SK-N-SH treated with all-trans-retinoic acid at 6 μM for 48 hours (cell line): ENCODE measurements around the gene CNDP1.

Source experiments
- ATAC-seq: fragments of 200-7000 bp; cut with Tn5 transposase; 3 replicates; pipeline ENCODE4 v1.9.1; 2020; ENCODE audit warnings: mild to moderate bottlenecking, moderate library complexity
- ARNTL ChIP-seq: fragments of 450-650 bp; formaldehyde crosslinking; IDR thresholded peaks from 2 replicates; pipeline ENCODE4 v1.5.0; 2020; ENCODE audit warnings: low read depth, mild to moderate bottlenecking, moderate library complexity, borderline replicate concordance
- BACH2 ChIP-seq: fragments of 250-450 bp; sonication (Bioruptor Pico); IDR thresholded peaks from 2 replicates; pipeline ENCODE4 v1.9.0; 2021; ENCODE audit warnings: mild to moderate bottlenecking, borderline replicate concordance
- CSDC2 ChIP-seq: fragments of 250-450 bp; sonication (Bioruptor Pico); IDR thresholded peaks from 2 replicates; pipeline ENCODE4 v1.5.0; 2020; ENCODE audit warnings: mild to moderate bottlenecking, moderate library complexity
- CSRNP3 ChIP-seq: fragments of 250-450 bp; sonication (Bioruptor Pico); IDR thresholded peaks from 2 replicates; pipeline ENCODE4 v1.5.1; 2021; ENCODE audit warnings: mild to moderate bottlenecking, moderate library complexity
- ESRRG ChIP-seq: fragments of 250-450 bp; sonication (Bioruptor Pico); IDR thresholded peaks from 2 replicates; pipeline ENCODE4 v1.6.1; 2021; ENCODE audit warnings: mild to moderate bottlenecking
- GLIS3 ChIP-seq: fragments of 250-450 bp; sonication (Bioruptor Pico); IDR thresholded peaks from 2 replicates; pipeline ENCODE4 v1.5.0; 2020; ENCODE audit warnings: mild to moderate bottlenecking, moderate library complexity
- ISL1 ChIP-seq: fragments of 250-450 bp; sonication (Bioruptor Pico); IDR thresholded peaks from 2 replicates; pipeline ENCODE4 v2.1.2; 2022; ENCODE audit warnings: mild to moderate bottlenecking, moderate library complexity
- OSR1 ChIP-seq: fragments of 250-450 bp; sonication (Bioruptor Pico); IDR thresholded peaks from 2 replicates; pipeline ENCODE4 v1.8.0; 2022; ENCODE audit warnings: moderate library complexity, mild to moderate bottlenecking, inconsistent platforms
- POU6F1 ChIP-seq: fragments of 250-450 bp; sonication (Bioruptor Pico); IDR thresholded peaks from 2 replicates; pipeline ENCODE4 v1.8.0; 2021; ENCODE audit warnings: low read depth, mild to moderate bottlenecking, moderate library complexity, borderline replicate concordance
- PPARA ChIP-seq: fragments of 250-450 bp; sonication (Bioruptor Pico); IDR thresholded peaks from 2 replicates; pipeline ENCODE4 v1.5.0; 2020; ENCODE audit warnings: mild to moderate bottlenecking, borderline replicate concordance
- RARB ChIP-seq: fragments of 250-450 bp; sonication (Bioruptor Pico); IDR thresholded peaks from 2 replicates; pipeline ENCODE4 v1.8.0; 2021; ENCODE audit warnings: mild to moderate bottlenecking, moderate library complexity
- SNAI2 ChIP-seq: fragments of 250-450 bp; sonication (Bioruptor Pico); IDR thresholded peaks from 2 replicates; pipeline ENCODE4 v1.5.0; 2020; ENCODE audit warnings: mild to moderate bottlenecking, moderate library complexity
- TCF4 ChIP-seq: fragments of 250-450 bp; sonication (Bioruptor Pico); IDR thresholded peaks from 2 replicates; pipeline ENCODE4 v1.8.0; 2021; ENCODE audit warnings: mild to moderate bottlenecking, moderate library complexity, borderline replicate concordance
- TOX ChIP-seq: fragments of 250-450 bp; sonication (Bioruptor Pico); IDR thresholded peaks from 2 replicates; pipeline ENCODE4 v1.8.0; 2021; ENCODE audit warnings: mild to moderate bottlenecking, moderate library complexity, borderline replicate concordance
- ZC3H10 ChIP-seq: fragments of 250-450 bp; sonication (Bioruptor Pico); IDR thresholded peaks from 2 replicates; pipeline ENCODE4 v1.5.1; 2021; ENCODE audit warnings: mild to moderate bottlenecking, moderate library complexity
- ZFP3 ChIP-seq: fragments of 250-450 bp; sonication (Bioruptor Pico); IDR thresholded peaks from 2 replicates; pipeline ENCODE4 v1.5.0; 2020; ENCODE audit warnings: mild to moderate bottlenecking, moderate library complexity
- ZFP30 ChIP-seq: fragments of 450-650 bp; formaldehyde crosslinking; IDR thresholded peaks from 2 replicates; pipeline ENCODE4 v1.5.0; 2022; ENCODE audit warnings: mild to moderate bottlenecking, moderate library complexity
- ZNF565 ChIP-seq: fragments of 450-650 bp; formaldehyde crosslinking; conservative IDR thresholded peaks from 2 replicates; pipeline ENCODE4 v1.5.0; 2020; ENCODE audit warnings: low read depth, mild to moderate bottlenecking, moderate library complexity
- ZNF70 ChIP-seq: fragments of 450-650 bp; formaldehyde crosslinking; IDR thresholded peaks from 2 replicates; pipeline ENCODE4 v1.5.0; 2020; ENCODE audit warnings: mild to moderate bottlenecking, moderate library complexity
- ZNF8 ChIP-seq: fragments of 450-650 bp; formaldehyde crosslinking; IDR thresholded peaks from 2 replicates; pipeline ENCODE4 v1.5.0; 2020; ENCODE audit warnings: mild to moderate bottlenecking, moderate library complexity
- TF ChIP-seq, protein P1 (sequence below): fragments of 250-450 bp; sonication (Bioruptor Pico); IDR thresholded peaks from 2 replicates; pipeline ENCODE4 v1.5.1; 2020; ENCODE audit warnings: low read depth, mild to moderate bottlenecking, moderate library complexity
- TF ChIP-seq, protein P2 (sequence below): fragments of 250-450 bp; sonication (Bioruptor Pico); IDR thresholded peaks from 2 replicates; pipeline ENCODE4 v1.8.0; 2020; ENCODE audit warnings: mild to moderate bottlenecking, moderate library complexity, borderline replicate concordance
- TF ChIP-seq, protein P3 (sequence below): fragments of 250-450 bp; sonication (Bioruptor Pico); IDR thresholded peaks from 2 replicates; pipeline ENCODE4 v1.5.0; 2020; ENCODE audit warnings: mild to moderate bottlenecking, moderate library complexity

CNDP1 gene

GRCh38 chr18:74631623-74632350, 97.5 kb downstream of the CNDP1 start:
- ATAC-seq, result no peak

DNA sequence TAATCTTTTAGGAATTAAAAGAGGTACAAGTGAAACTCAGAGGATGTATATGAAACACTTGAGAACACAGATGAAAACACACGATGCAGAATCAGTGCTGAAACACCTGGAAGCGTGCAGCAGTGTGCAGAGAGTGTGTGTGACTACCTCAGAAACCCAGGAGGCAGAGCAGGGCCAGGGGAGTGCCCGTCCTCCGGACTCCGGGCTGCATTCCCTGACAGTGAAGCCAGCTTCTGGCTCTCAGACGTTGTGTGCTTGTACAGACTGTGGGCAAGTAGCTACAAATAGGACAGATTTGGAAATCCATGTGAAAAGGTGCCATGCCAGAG, 98.0 kb downstream of the CNDP1 start:
- no peak for TF ChIP-seq ISL1 (CRISPR knock-in tag)
- no peak for ATAC-seq

More at GRCh38 chr18:74631623-74632350, 97.5 kb downstream of the CNDP1 start:
- TF ChIP-seq, protein P1, sequence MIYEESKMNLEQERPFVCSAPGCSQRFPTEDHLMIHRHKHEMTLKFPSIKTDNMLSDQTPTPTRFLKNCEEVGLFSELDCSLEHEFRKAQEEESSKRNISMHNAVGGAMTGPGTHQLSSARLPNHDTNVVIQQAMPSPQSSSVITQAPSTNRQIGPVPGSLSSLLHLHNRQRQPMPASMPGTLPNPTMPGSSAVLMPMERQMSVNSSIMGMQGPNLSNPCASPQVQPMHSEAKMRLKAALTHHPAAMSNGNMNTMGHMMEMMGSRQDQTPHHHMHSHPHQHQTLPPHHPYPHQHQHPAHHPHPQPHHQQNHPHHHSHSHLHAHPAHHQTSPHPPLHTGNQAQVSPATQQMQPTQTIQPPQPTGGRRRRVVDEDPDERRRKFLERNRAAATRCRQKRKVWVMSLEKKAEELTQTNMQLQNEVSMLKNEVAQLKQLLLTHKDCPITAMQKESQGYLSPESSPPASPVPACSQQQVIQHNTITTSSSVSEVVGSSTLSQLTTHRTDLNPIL (CRISPR knock-in tag), result no peak
- TF ChIP-seq POU6F1 (CRISPR knock-in tag), result no peak
- TF ChIP-seq ZNF565 (CRISPR knock-in tag), result no peak
- no peak for TF ChIP-seq OSR1 (CRISPR knock-in tag)
- no peak for TF ChIP-seq SNAI2 (CRISPR knock-in tag)
- no peak for TF ChIP-seq RARB
- TF ChIP-seq, protein P2, sequence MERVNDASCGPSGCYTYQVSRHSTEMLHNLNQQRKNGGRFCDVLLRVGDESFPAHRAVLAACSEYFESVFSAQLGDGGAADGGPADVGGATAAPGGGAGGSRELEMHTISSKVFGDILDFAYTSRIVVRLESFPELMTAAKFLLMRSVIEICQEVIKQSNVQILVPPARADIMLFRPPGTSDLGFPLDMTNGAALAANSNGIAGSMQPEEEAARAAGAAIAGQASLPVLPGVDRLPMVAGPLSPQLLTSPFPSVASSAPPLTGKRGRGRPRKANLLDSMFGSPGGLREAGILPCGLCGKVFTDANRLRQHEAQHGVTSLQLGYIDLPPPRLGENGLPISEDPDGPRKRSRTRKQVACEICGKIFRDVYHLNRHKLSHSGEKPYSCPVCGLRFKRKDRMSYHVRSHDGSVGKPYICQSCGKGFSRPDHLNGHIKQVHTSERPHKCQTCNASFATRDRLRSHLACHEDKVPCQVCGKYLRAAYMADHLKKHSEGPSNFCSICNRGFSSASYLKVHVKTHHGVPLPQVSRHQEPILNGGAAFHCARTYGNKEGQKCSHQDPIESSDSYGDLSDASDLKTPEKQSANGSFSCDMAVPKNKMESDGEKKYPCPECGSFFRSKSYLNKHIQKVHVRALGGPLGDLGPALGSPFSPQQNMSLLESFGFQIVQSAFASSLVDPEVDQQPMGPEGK (CRISPR knock-in tag), result no peak
- TF ChIP-seq CSRNP3 (CRISPR knock-in tag), result no peak
- TF ChIP-seq, protein P3, sequence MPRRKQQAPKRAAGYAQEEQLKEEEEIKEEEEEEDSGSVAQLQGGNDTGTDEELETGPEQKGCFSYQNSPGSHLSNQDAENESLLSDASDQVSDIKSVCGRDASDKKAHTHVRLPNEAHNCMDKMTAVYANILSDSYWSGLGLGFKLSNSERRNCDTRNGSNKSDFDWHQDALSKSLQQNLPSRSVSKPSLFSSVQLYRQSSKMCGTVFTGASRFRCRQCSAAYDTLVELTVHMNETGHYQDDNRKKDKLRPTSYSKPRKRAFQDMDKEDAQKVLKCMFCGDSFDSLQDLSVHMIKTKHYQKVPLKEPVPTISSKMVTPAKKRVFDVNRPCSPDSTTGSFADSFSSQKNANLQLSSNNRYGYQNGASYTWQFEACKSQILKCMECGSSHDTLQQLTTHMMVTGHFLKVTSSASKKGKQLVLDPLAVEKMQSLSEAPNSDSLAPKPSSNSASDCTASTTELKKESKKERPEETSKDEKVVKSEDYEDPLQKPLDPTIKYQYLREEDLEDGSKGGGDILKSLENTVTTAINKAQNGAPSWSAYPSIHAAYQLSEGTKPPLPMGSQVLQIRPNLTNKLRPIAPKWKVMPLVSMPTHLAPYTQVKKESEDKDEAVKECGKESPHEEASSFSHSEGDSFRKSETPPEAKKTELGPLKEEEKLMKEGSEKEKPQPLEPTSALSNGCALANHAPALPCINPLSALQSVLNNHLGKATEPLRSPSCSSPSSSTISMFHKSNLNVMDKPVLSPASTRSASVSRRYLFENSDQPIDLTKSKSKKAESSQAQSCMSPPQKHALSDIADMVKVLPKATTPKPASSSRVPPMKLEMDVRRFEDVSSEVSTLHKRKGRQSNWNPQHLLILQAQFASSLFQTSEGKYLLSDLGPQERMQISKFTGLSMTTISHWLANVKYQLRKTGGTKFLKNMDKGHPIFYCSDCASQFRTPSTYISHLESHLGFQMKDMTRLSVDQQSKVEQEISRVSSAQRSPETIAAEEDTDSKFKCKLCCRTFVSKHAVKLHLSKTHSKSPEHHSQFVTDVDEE (CRISPR knock-in tag), result no peak
- no peak for TF ChIP-seq TOX (CRISPR knock-in tag)
- no peak for TF ChIP-seq PPARA (CRISPR knock-in tag)
- TF ChIP-seq TCF4 (CRISPR knock-in tag), result no peak
- TF ChIP-seq CSDC2, result no peak
- no peak for TF ChIP-seq ZFP30
- TF ChIP-seq BACH2 (CRISPR knock-in tag), result no peak
- TF ChIP-seq ZFP3, result no peak
- TF ChIP-seq ZNF70 (CRISPR knock-in tag), result no peak
- no peak for TF ChIP-seq ARNTL (CRISPR knock-in tag)
- no peak for TF ChIP-seq ESRRG (CRISPR knock-in tag)
- TF ChIP-seq GLIS3, result no peak

DNA sequence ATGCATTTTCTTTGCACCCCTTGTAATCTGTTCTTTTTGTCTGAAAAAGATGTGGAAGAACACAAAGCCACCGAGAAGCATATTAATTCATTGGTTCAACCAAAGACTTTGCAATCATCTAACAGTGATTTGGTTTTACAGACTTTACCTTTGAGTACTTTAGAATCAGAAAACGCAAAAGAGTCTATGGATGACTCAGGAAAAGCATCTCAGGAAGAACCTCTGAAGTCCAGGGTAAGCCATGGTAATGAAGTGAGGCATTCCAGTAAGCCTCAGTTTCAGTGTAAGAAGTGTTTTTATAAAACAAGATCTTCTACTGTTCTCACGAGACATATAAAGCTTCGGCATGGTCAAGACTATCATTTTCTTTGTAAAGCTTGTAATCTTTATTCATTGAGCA, 98.6 kb downstream of the CNDP1 start:
- ATAC-seq, result no peak
- TF ChIP-seq BACH2 (CRISPR knock-in tag) (no peak), ZNF70 (CRISPR knock-in tag) (no peak), ZNF565 (CRISPR knock-in tag) (no peak), TCF4 (CRISPR knock-in tag) (no peak), ZC3H10 (no peak), ZFP3 (no peak), GLIS3 (no peak), ZFP30 (no peak), ZNF8 (CRISPR knock-in tag) (no peak), CSRNP3 (CRISPR knock-in tag) (no peak)
- TF ChIP-seq, protein P2 (CRISPR knock-in tag), result no peak
